ENCODE measurements around the gene PCCB. TPM values are rescaled to one million over a fixed set of nuclear protein-coding genes. Genes with fewer than 3 reads are reported as not detected.
"Not testable (repeated sequence)": the region's sequence is repeated elsewhere in the genome, so short reads cannot be mapped to it uniquely, and the experiment has no call there.

The PCCB gene
- polyA plus RNA-seq, 1 donor from 2014 or later, result 18.3 TPM

DNA sequence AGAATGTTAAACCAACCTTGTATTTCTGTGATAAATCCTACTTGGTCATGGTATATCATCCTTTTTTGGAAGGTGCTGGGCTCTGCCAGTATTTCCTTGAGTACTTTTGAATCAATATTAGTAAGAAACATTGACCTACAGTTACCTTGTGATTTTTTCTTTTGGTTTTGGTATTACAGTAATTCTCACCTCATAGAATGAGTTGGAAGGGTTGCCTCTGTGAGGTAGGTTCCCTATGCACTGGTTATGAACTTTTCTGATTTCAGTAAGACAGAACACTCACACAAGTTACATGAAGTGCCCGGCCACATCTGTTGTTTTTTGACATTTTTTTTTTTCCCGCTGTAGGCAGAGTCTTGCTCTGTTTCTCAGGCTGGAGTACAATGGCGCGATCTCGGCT lies 20.0 kb downstream of the PCCB start:
- no peaks in the 10 kb centered on the region for H3F3A ChIP-seq (ENCODE audit: insufficient read depth, low read length, poor library complexity, severe bottlenecking)
- no peak overlapping the region for H3K4me2 ChIP-seq (ENCODE audit: low read length)
- no peak overlapping the region for H2AFZ ChIP-seq (ENCODE audit: low read depth, low read length)
- no peaks in the 10 kb centered on the region for H4K20me1 ChIP-seq (ENCODE audit: insufficient read depth)
- H3K9me2 ChIP-seq (ENCODE audit: insufficient read depth, low read length), result no peaks in the 10 kb centered on the region
- no peak for TF ChIP-seq EZH2 (IDR thresholded peaks at IDR 0.05; ENCODE audit: borderline replicate concordance, insufficient read depth, low read length, poor library complexity, severe bottlenecking)
- no peak for TF ChIP-seq RAD21 (conservative IDR thresholded peaks at IDR 0.05)
- TF ChIP-seq EP300 (conservative IDR thresholded peaks at IDR 0.05; ENCODE audit: poor library complexity, severe bottlenecking), result no peak
- TF ChIP-seq MXI1 (conservative IDR thresholded peaks at IDR 0.05; ENCODE audit: poor library complexity, severe bottlenecking), result no peak
- no peak for TF ChIP-seq TAF1 (IDR thresholded peaks at IDR 0.05; ENCODE audit: low read depth)
- no peak for TF ChIP-seq POLR2AphosphoS5 (IDR thresholded peaks at IDR 0.05)
- TF ChIP-seq, protein P1, sequence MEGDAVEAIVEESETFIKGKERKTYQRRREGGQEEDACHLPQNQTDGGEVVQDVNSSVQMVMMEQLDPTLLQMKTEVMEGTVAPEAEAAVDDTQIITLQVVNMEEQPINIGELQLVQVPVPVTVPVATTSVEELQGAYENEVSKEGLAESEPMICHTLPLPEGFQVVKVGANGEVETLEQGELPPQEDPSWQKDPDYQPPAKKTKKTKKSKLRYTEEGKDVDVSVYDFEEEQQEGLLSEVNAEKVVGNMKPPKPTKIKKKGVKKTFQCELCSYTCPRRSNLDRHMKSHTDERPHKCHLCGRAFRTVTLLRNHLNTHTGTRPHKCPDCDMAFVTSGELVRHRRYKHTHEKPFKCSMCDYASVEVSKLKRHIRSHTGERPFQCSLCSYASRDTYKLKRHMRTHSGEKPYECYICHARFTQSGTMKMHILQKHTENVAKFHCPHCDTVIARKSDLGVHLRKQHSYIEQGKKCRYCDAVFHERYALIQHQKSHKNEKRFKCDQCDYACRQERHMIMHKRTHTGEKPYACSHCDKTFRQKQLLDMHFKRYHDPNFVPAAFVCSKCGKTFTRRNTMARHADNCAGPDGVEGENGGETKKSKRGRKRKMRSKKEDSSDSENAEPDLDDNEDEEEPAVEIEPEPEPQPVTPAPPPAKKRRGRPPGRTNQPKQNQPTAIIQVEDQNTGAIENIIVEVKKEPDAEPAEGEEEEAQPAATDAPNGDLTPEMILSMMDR (IDR thresholded peaks at IDR 0.05; ENCODE audit: poor library complexity, severe bottlenecking), result no peak
- no peak for TF ChIP-seq SMC3 (conservative IDR thresholded peaks at IDR 0.05; ENCODE audit: poor library complexity)
- TF ChIP-seq, protein P2, sequence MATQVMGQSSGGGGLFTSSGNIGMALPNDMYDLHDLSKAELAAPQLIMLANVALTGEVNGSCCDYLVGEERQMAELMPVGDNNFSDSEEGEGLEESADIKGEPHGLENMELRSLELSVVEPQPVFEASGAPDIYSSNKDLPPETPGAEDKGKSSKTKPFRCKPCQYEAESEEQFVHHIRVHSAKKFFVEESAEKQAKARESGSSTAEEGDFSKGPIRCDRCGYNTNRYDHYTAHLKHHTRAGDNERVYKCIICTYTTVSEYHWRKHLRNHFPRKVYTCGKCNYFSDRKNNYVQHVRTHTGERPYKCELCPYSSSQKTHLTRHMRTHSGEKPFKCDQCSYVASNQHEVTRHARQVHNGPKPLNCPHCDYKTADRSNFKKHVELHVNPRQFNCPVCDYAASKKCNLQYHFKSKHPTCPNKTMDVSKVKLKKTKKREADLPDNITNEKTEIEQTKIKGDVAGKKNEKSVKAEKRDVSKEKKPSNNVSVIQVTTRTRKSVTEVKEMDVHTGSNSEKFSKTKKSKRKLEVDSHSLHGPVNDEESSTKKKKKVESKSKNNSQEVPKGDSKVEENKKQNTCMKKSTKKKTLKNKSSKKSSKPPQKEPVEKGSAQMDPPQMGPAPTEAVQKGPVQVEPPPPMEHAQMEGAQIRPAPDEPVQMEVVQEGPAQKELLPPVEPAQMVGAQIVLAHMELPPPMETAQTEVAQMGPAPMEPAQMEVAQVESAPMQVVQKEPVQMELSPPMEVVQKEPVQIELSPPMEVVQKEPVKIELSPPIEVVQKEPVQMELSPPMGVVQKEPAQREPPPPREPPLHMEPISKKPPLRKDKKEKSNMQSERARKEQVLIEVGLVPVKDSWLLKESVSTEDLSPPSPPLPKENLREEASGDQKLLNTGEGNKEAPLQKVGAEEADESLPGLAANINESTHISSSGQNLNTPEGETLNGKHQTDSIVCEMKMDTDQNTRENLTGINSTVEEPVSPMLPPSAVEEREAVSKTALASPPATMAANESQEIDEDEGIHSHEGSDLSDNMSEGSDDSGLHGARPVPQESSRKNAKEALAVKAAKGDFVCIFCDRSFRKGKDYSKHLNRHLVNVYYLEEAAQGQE (IDR thresholded peaks at IDR 0.05; ENCODE audit: borderline replicate concordance), result no peak
- H3K27me3 ChIP-seq (ENCODE audit: insufficient read depth, low read depth, low read length), result no peaks in the 10 kb centered on the region
- H3K36me3 ChIP-seq (ENCODE audit: insufficient read depth, low read length), result no peaks in the 10 kb centered on the region
- no peak overlapping the region for H3K9ac ChIP-seq (ENCODE audit: low read length)
- H3K4me3 ChIP-seq (ENCODE audit: low read length), result no peak overlapping the region
- no peaks in the 10 kb centered on the region for H3K9me3 ChIP-seq (ENCODE audit: low read length)
- H3K27ac ChIP-seq (ENCODE audit: low read length), result no peak overlapping the region
- H3K79me2 ChIP-seq (replicated peaks; ENCODE audit: insufficient read depth, low read length), result no peaks in the 10 kb centered on the region

DNA sequence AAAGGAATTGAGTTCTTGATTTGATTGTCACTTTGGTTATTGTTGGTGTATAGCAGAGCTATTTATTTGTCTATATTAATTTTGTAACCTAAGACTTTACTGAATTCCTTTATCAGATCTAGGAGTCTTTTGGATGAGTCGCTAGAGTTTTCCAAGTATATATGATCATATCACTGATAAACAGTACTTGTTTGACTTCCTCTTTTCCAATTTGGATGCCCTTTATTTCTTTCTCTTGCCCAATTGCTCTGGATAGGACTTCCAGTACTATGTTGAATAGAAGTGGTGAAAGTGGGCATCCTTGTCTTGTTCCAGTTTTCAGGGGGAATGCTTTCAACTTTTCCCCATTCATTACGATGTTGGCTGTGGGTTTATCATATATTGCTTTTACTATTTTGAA lies 21.5 kb downstream of the PCCB start:
- not testable (repeated sequence) for H3K4me3 ChIP-seq (ENCODE audit: low read length); H3K9ac ChIP-seq (ENCODE audit: low read length); H3K27ac ChIP-seq (ENCODE audit: low read length); H3K9me2 ChIP-seq (ENCODE audit: insufficient read depth, low read length); H3K4me2 ChIP-seq (ENCODE audit: low read length); H3K79me2 ChIP-seq (replicated peaks; ENCODE audit: insufficient read depth, low read length); H4K20me1 ChIP-seq (ENCODE audit: insufficient read depth); H3K9me3 ChIP-seq (ENCODE audit: low read length); H3K36me3 ChIP-seq (ENCODE audit: insufficient read depth, low read length); H3K27me3 ChIP-seq (ENCODE audit: insufficient read depth, low read depth, low read length); H3F3A ChIP-seq (ENCODE audit: insufficient read depth, low read length, poor library complexity, severe bottlenecking); H2AFZ ChIP-seq (ENCODE audit: low read depth, low read length)
